IMR-90 (cell line): ENCODE results near the gene AKAP9. TPM values are rescaled to one million over a fixed set of nuclear protein-coding genes. Genes with fewer than 3 reads are reported as not detected.
A peak's percentile ranks its signal among the peaks of the same experiment; 100 is the strongest.

ENCODE experiments used
- ATAC-seq: fragments of 200-7000 bp; cut with Tn5 transposase; 2 replicates; pipeline ENCODE4 v1.9.1; 2020; ENCODE audit warnings: low read depth, mild to moderate bottlenecking, moderate library complexity
- BruUV-seq: library from RNA; stranded (reverse); fragments of 400-500 nt; replicated peaks from 2 replicates; lab custom pipeline; 2021; lab: Mats Ljungman, UMichigan
- CTCF ChIA-PET: fragments of 300-600 bp; formaldehyde crosslinking; extraction: SDS; loops from one replicate; lab custom pipeline; 2021; ENCODE audit warnings: antibody characterized with exemption; lab: Yijun Ruan, JAX
- POLR2A ChIA-PET: fragments of 300-600 bp; sonication (Branson Sonifier 250); formaldehyde crosslinking; loops from one replicate; lab custom pipeline; 2022; ENCODE audit warnings: antibody characterized with exemption; ENCODE audit not compliant: unreplicated experiment; lab: Charles Lee
- DNase-seq: peaks from one replicate; pipeline ENCODE4 v3.0.0; 2013
- H2AFZ ChIP-seq: replicated peaks from 2 replicates; pipeline ENCODE3; 2013; ENCODE audit warnings: low read length, mild to moderate bottlenecking; ENCODE audit not compliant: poor library complexity
- H2AK5ac ChIP-seq: 2 replicates; pipeline ENCODE4 v1.6.1; 2013; ENCODE audit warnings: low read depth, low read length, inconsistent platforms
- H2AK9ac ChIP-seq: replicated peaks from 2 replicates; pipeline ENCODE3; 2013; ENCODE audit warnings: mild to moderate bottlenecking, low read depth, low read length, moderate library complexity; ENCODE audit not compliant: poor library complexity
- H2BK120ac ChIP-seq: 2 replicates; pipeline ENCODE4 v1.6.1; 2013; ENCODE audit warnings: low read depth, low read length, inconsistent platforms
- H2BK15ac ChIP-seq: 3 replicates; pipeline ENCODE4 v1.6.1; 2013; ENCODE audit warnings: low read depth, low read length, inconsistent platforms
- H2BK20ac ChIP-seq: 2 replicates; pipeline ENCODE4 v1.6.1; 2013; ENCODE audit warnings: low read depth, mild to moderate bottlenecking, inconsistent platforms, low read length, moderate library complexity
- H2BK5ac ChIP-seq: 2 replicates; pipeline ENCODE4 v1.6.1; 2013; ENCODE audit warnings: mild to moderate bottlenecking, low read depth, low read length, inconsistent platforms; ENCODE audit not compliant: poor library complexity, severe bottlenecking
- H3K14ac ChIP-seq: replicated peaks from 2 replicates; pipeline ENCODE4 v1.6.1; 2013; ENCODE audit warnings: low read depth, low read length, inconsistent platforms
- H3K18ac ChIP-seq: 2 replicates; pipeline ENCODE4 v1.6.1; 2013; ENCODE audit warnings: low read depth, low read length, control low read depth
- H3K23ac ChIP-seq: 2 replicates; pipeline ENCODE4 v1.6.1; 2013; ENCODE audit warnings: low read depth, low read length, inconsistent platforms
- H3K27ac ChIP-seq: 2 replicates; pipeline ENCODE4 v1.5.1; 2013; ENCODE audit warnings: mild to moderate bottlenecking, control low read depth, low read length; ENCODE audit not compliant: insufficient read depth
- H3K27me3 ChIP-seq: 2 replicates; pipeline ENCODE4 v1.6.1; 2013; ENCODE audit warnings: low read length; ENCODE audit not compliant: control insufficient read depth, insufficient read depth
- H3K36me3 ChIP-seq: 2 replicates; pipeline ENCODE4 v1.6.1; 2013; ENCODE audit warnings: low read length, mixed read lengths; ENCODE audit not compliant: control insufficient read depth, insufficient read depth
- H3K4ac ChIP-seq: 2 replicates; pipeline ENCODE4 v1.6.1; 2013; ENCODE audit warnings: low read depth, low read length, inconsistent platforms
- H3K4me1 ChIP-seq: 2 replicates; pipeline ENCODE4 v1.6.1; 2013; ENCODE audit warnings: low read length, mixed read lengths; ENCODE audit not compliant: control insufficient read depth, insufficient read depth
- H3K4me2 ChIP-seq: 2 replicates; pipeline ENCODE4 v1.6.1; 2013; ENCODE audit warnings: low read depth, mild to moderate bottlenecking, control low read depth, low read length, moderate library complexity
- H3K4me3 ChIP-seq: 2 replicates; pipeline ENCODE4 v1.5.1; 2013; ENCODE audit warnings: low read depth, mild to moderate bottlenecking, control low read depth, low read length, moderate library complexity; ENCODE audit not compliant: insufficient read depth
- H3K56ac ChIP-seq: 2 replicates; pipeline ENCODE4 v1.6.1; 2013; ENCODE audit warnings: low read length, inconsistent platforms; ENCODE audit not compliant: insufficient read depth; ENCODE audit errors: extremely low read depth
- H3K79me1 ChIP-seq, 2 experiments: 2 replicates each; pipeline ENCODE4 v1.6.1; 2013; ENCODE audit warnings: low read length in 2 of 2, inconsistent platforms in 1 of 2, low read depth in 1 of 2
- H3K9ac ChIP-seq: 2 replicates; pipeline ENCODE4 v1.6.1; 2013; ENCODE audit warnings: low read depth, low read length, control low read depth
- H3K9me1 ChIP-seq: 2 replicates; pipeline ENCODE4 v1.6.1; 2013; ENCODE audit warnings: low read length, inconsistent platforms; ENCODE audit not compliant: insufficient read depth
- H3K9me3 ChIP-seq: 2 replicates; pipeline ENCODE4 v1.6.1; 2013; ENCODE audit warnings: low read length; ENCODE audit not compliant: control insufficient read depth, insufficient read depth
- H4K20me1 ChIP-seq: 2 replicates; pipeline ENCODE4 v1.6.1; 2013; ENCODE audit warnings: low read length, inconsistent platforms; ENCODE audit not compliant: insufficient read depth
- H4K5ac ChIP-seq: 2 replicates; pipeline ENCODE4 v1.6.1; 2013; ENCODE audit warnings: mild to moderate bottlenecking, low read depth, low read length, control low read depth
- H4K8ac ChIP-seq, 2 experiments: 2 replicates each; pipeline ENCODE4 v1.6.1; 2013; ENCODE audit warnings: low read depth in 2 of 2, low read length in 2 of 2, control low read depth in 1 of 2, inconsistent platforms in 1 of 2
- H4K91ac ChIP-seq: 2 replicates; pipeline ENCODE4 v1.6.1; 2013; ENCODE audit warnings: low read depth, low read length, inconsistent platforms; ENCODE audit not compliant: insufficient read depth
- CEBPB ChIP-seq: IDR thresholded peaks from 2 replicates; pipeline ENCODE4 v1.6.1; 2012; ENCODE audit warnings: low read depth, low read length, improper control_type of control experiment
- WGBS, 2 experiments: methylation state at CpG; one replicate each; pipeline versions ENCODE4 v1.1.5 to v1.1.7; 2013; ENCODE audit warnings: missing lambda C conversion rate in 2 of 2; ENCODE audit not compliant: insufficient read length in 1 of 2; ENCODE audit errors: extremely low coverage in 2 of 2; 5-methylcytosine and 5-hydroxymethylcytosine counted together
- dilution Hi-C: fragments of 300-500 bp; cut with HindIII; formaldehyde crosslinking; loops from one replicate; pipeline ENCODE4 v1.14.3; 2018; ENCODE audit warnings: low sequenced_read_pairs; ENCODE audit not compliant: unreplicated experiment
- in situ Hi-C: fragments of 300-500 bp; cut with MboI; formaldehyde crosslinking; loops from 3 replicates; pipeline ENCODE4 v1.14.3; 2019; ENCODE audit warnings: low sequenced_read_pairs, inconsistent platforms, mixed read lengths
- intact Hi-C: fragments of 100-400 bp; cut with micrococcal nuclease; formaldehyde crosslinking; loops from 2 replicates; pipeline ENCODE4 v1.10.0; 2022
- polyA plus RNA-seq, 3 experiments: library from polyadenylated mRNA; depleted of rRNA; stranded (reverse); fragments of >200 nt; gene quantifications; 2 replicates each; pipeline ENCODE4 v1.2.3, GENCODE V29; 2012; ENCODE audit warnings: low replicate concordance in 1 of 3
- total RNA-seq: library from RNA; depleted of rRNA; stranded (reverse); fragments of >200 nt; gene quantifications from 2 replicates; pipeline ENCODE4 v1.2.3, GENCODE V29; 2012
- TF ChIP-seq, protein P1 (sequence below): conservative IDR thresholded peaks from 2 replicates; pipeline ENCODE4 v1.5.1; 2012; ENCODE audit warnings: mild to moderate bottlenecking, low read depth, low read length, improper control_type of control experiment

Gene AKAP9
- total and polyA plus RNA-seq, 2 of the 4 experiments (the other 2 are of a cell fraction), result 9.7 to 25.3 TPM

DNA sequence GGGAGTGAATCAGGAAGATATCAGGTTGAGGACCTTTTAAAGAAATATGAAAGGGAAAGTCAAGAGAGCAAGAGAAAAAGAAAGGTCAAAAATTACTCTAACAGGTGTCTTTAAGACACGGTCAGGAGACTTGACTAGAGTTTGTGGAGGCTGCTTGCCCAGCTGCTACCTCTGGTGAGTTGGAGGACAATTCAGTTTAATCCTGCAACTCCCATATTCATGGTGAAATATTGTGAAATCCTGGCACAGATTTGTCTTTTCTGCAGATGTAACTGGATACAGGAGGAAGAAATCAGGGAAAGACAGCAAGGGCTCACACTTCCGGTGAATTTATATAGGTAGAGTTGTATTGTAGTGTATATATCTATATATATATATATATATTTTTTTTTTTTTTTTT is 93.5 kb downstream of the AKAP9 start:
- no peak overlapping the region for H4K91ac ChIP-seq
- H3K36me3 ChIP-seq, result peaks cover 9% of the 10 kb centered on the region

More for the DNA sequence above, 93.5 kb downstream of the AKAP9 start:
- no peak overlapping the region for H3K23ac ChIP-seq
- H3K4me1 ChIP-seq, result no peaks in the 10 kb centered on the region
- no CpG with 5 or more reads among the region's 2 CpGs for WGBS, 2 experiments
- no peak overlapping the region for H4K8ac ChIP-seq
- DNase-seq (peak; percentile 50), ATAC-seq (no peak)
- no peak overlapping the region for H3K18ac ChIP-seq
- no peak overlapping the region for H4K5ac ChIP-seq
- no peaks in the 10 kb centered on the region for H4K20me1 ChIP-seq
- in situ Hi-C loops (no loop called here), dilution Hi-C loops (no loop called here), intact Hi-C loops (no loop called here)
- H2AFZ ChIP-seq, result no peak overlapping the region
- H2BK5ac ChIP-seq, result no peak overlapping the region
- no peak overlapping the region for H3K14ac ChIP-seq
- POLR2A ChIA-PET, result interaction anchor here (0.6 kb wide), 1 partner anchor 16 kb away, joined by 3 read pairs; no protein-coding TSS in a partner anchor
- no peak overlapping the region for H3K4ac ChIP-seq
- no peak overlapping the region for H3K27ac ChIP-seq
- no peak overlapping the region for H3K56ac ChIP-seq
- H3K9ac ChIP-seq, result no peak overlapping the region
- H3K9me1 ChIP-seq, result 0 out of 2 replicates have a peak, but pooled peaks cover 4% of the 10 kb centered on the region
- no peak overlapping the region for H2BK20ac ChIP-seq
- no peaks in the 10 kb centered on the region for H3K27me3 ChIP-seq
- no peak overlapping the region for H2BK15ac ChIP-seq
- H3K4me2 ChIP-seq, result no peak overlapping the region
- peaks cover 0 to 3% of the 10 kb centered on the region in 2 experiments; a peak in 1 of 4 replicates for H3K79me1 ChIP-seq
- no TSS peak for BruUV-seq
- no peak overlapping the region for H2BK120ac ChIP-seq
- no peak overlapping the region for H2AK5ac ChIP-seq
- no peak overlapping the region for H2AK9ac ChIP-seq
- peak; percentile 46; the same call in 1 of the 2 replicates for TF ChIP-seq CEBPB
- TF ChIP-seq, protein P1, sequence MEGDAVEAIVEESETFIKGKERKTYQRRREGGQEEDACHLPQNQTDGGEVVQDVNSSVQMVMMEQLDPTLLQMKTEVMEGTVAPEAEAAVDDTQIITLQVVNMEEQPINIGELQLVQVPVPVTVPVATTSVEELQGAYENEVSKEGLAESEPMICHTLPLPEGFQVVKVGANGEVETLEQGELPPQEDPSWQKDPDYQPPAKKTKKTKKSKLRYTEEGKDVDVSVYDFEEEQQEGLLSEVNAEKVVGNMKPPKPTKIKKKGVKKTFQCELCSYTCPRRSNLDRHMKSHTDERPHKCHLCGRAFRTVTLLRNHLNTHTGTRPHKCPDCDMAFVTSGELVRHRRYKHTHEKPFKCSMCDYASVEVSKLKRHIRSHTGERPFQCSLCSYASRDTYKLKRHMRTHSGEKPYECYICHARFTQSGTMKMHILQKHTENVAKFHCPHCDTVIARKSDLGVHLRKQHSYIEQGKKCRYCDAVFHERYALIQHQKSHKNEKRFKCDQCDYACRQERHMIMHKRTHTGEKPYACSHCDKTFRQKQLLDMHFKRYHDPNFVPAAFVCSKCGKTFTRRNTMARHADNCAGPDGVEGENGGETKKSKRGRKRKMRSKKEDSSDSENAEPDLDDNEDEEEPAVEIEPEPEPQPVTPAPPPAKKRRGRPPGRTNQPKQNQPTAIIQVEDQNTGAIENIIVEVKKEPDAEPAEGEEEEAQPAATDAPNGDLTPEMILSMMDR, result no peak
- no peak overlapping the region for H3K4me3 ChIP-seq
- CTCF ChIA-PET, result no interaction called here
- H3K9me3 ChIP-seq, result no peaks in the 10 kb centered on the region
